GM18873 (cell line): ENCODE measurements around the gene SMIM14.
"Not testable (repeated sequence)": the region's sequence is repeated elsewhere in the genome, so short reads cannot be mapped to it uniquely, and the experiment has no call there.

Experiments used
- ATAC-seq: cut with Tn5 transposase; IDR thresholded peaks from one replicate; pipeline ENCODE4 v1.9.1; 2021; ENCODE audit warnings: mild to moderate bottlenecking, moderate library complexity, moderate number of reproducible peaks; ENCODE audit not compliant: unreplicated experiment, low FRiP score

The SMIM14 gene

GRCh38 chr4:39514266-39514665, 124.4 kb downstream of the SMIM14 start:
- ATAC-seq, result not testable (repeated sequence)

GRCh38 chr4:39510348-39510929, 128.2 kb downstream of the SMIM14 start:
- no peak for ATAC-seq

DNA sequence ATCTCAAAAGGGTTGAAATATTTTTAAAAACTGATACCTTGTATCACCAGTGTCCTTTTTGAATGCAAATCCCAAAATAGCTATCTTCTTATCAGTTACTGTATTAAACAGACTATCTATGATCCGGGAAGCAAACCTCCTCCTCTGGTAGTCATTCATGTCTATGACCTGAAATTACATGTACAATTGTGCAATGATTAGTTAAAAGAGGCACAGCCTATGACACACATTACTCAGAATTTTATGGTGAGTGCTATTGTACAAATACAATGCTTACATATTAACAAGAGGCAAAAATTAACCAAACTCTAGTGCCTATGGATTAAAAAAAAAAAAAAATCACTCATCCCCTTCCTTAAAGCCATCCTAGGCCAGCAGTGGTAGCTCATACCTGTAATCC, 133.1 kb downstream of the SMIM14 start:
- no peak for ATAC-seq

GRCh38 chr4:39504538-39504937, 134.1 kb downstream of the SMIM14 start:
- no peak for ATAC-seq

DNA sequence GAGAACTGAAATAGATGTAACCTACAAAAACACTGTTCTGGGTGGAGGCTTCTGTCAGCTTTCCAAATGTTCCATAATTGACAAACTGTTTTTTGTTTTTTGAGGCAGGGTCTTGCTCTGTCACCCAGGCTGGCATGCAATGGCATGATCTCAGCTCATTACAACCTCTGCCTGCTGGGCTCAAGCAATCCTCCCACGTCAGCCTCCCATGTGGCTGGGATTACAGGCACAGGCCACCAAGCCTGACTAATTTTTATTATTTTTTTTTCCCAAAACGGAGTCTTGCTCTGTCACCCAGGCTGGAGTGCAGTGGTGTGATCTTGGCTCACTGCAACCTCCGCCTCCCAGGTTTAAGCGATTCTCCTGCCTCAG, 136.0 kb downstream of the SMIM14 start:
- not testable (repeated sequence) for ATAC-seq

GRCh38 chr4:39502019-39502663, 136.5 kb downstream of the SMIM14 start:
- no peak for ATAC-seq

DNA sequence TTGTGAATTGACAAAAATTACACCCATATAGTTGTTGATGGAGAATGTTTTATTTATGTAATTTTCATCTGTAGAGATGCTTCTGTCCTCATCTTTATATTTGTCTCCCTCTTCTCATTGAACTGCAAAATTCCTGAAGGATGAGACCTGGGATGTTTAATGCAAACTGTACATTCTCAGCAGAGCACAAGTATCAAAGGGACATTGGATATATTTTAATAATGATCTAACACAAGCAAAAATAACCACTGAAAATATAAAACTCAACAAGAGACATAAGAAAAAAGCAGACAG, 140.0 kb downstream of the SMIM14 start:
- ATAC-seq, result no peak

GRCh38 chr4:39497909-39498726, 140.5 kb downstream of the SMIM14 start:
- no peak for ATAC-seq
